DOHH2 (cell line): ENCODE measurements around the gene DYNLRB2.

ENCODE experiments used
- EZH2phosphoT487 ChIP-seq: fragments of 200-600 bp; sonication (generic); IDR thresholded peaks from 2 replicates; pipeline ENCODE4 v1.6.1; 2017; ENCODE audit warnings: borderline replicate concordance, mild to moderate bottlenecking, antibody characterized with exemption, low read length, moderate library complexity, mixed read lengths
- TF ChIP-seq, protein P1 (sequence below): fragments of 200-600 bp; sonication (generic); IDR thresholded peaks from one replicate; pipeline ENCODE4 v1.5.1; 2014; ENCODE audit warnings: antibody characterized with exemption, mild to moderate bottlenecking, low read depth, low read length; ENCODE audit not compliant: poor library complexity, severe bottlenecking

DNA sequence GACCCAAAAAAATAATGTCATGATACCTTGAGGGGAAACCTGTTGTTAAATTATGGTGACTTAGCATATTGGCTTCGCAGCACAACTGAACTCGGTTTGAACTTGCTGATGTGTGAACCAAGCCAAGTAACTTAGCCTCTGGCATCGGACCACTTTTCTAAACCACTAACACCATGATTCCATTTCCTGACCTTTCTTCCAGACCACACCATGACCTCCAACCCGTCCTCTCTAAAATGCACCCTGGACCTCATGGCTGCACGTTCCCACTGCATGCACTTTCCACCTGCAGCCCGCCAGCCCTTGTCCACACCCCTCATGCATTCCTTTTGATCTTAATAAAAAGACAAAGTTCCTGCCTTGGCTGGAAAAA, 29.3 kb downstream of the DYNLRB2 start:
- TF ChIP-seq, protein P1, sequence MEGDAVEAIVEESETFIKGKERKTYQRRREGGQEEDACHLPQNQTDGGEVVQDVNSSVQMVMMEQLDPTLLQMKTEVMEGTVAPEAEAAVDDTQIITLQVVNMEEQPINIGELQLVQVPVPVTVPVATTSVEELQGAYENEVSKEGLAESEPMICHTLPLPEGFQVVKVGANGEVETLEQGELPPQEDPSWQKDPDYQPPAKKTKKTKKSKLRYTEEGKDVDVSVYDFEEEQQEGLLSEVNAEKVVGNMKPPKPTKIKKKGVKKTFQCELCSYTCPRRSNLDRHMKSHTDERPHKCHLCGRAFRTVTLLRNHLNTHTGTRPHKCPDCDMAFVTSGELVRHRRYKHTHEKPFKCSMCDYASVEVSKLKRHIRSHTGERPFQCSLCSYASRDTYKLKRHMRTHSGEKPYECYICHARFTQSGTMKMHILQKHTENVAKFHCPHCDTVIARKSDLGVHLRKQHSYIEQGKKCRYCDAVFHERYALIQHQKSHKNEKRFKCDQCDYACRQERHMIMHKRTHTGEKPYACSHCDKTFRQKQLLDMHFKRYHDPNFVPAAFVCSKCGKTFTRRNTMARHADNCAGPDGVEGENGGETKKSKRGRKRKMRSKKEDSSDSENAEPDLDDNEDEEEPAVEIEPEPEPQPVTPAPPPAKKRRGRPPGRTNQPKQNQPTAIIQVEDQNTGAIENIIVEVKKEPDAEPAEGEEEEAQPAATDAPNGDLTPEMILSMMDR: no peak
- TF ChIP-seq EZH2phosphoT487: no peak
